ENCODE results near the gene TTLL9. TPM values are rescaled to one million over a fixed set of nuclear protein-coding genes. Genes with fewer than 3 reads are reported as not detected.
"Not testable (repeated sequence)": the region's sequence is repeated elsewhere in the genome, so short reads cannot be mapped to it uniquely, and the experiment has no call there.

Gene TTLL9
- total RNA-seq, 1 donor from 2014 or later = 3.4 TPM

- Mint-ChIP-seq H3K4me3 (no peak overlapping the region), H3K27ac (no peak overlapping the region), H3K4me1 (ENCODE audit: unreplicated experiment) (peaks cover 6% of the 10 kb centered on the region), H3K27me3 (peaks cover 6% of the 10 kb centered on the region), H3K36me3 (no peaks in the 10 kb centered on the region), H3K9me3 (no peaks in the 10 kb centered on the region)
- DNase-seq (ENCODE audit: extremely low spot score, unreplicated experiment) = no peak
- TF ChIP-seq, protein P1, sequence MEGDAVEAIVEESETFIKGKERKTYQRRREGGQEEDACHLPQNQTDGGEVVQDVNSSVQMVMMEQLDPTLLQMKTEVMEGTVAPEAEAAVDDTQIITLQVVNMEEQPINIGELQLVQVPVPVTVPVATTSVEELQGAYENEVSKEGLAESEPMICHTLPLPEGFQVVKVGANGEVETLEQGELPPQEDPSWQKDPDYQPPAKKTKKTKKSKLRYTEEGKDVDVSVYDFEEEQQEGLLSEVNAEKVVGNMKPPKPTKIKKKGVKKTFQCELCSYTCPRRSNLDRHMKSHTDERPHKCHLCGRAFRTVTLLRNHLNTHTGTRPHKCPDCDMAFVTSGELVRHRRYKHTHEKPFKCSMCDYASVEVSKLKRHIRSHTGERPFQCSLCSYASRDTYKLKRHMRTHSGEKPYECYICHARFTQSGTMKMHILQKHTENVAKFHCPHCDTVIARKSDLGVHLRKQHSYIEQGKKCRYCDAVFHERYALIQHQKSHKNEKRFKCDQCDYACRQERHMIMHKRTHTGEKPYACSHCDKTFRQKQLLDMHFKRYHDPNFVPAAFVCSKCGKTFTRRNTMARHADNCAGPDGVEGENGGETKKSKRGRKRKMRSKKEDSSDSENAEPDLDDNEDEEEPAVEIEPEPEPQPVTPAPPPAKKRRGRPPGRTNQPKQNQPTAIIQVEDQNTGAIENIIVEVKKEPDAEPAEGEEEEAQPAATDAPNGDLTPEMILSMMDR (conservative IDR thresholded peaks at IDR 0.05) = no peak
Measured at GRCh38 chr20:31824125-31824485, 46.3 kb upstream of the TTLL9 start.

- no peak overlapping the region for H3K4me3 Mint-ChIP-seq
- TF ChIP-seq, protein P1 (conservative IDR thresholded peaks at IDR 0.05) = no peak
- peaks cover 6% of the 10 kb centered on the region for H3K27me3 Mint-ChIP-seq
- no peak for DNase-seq (ENCODE audit: extremely low spot score, unreplicated experiment)
- H3K4me1 Mint-ChIP-seq (ENCODE audit: unreplicated experiment) = peaks cover 6% of the 10 kb centered on the region
- no peak overlapping the region for H3K27ac Mint-ChIP-seq
- H3K36me3 Mint-ChIP-seq = no peaks in the 10 kb centered on the region
- H3K9me3 Mint-ChIP-seq = no peaks in the 10 kb centered on the region
Measured at GRCh38 chr20:31824554-31825313, 45.7 kb upstream of the TTLL9 start.

GRCh38 chr20:31826074-31826473, 44.4 kb upstream of the TTLL9 start:
- no peak for DNase-seq (ENCODE audit: extremely low spot score, unreplicated experiment)
- Mint-ChIP-seq H3K36me3 (no peaks in the 10 kb centered on the region), H3K27me3 (peaks cover 6% of the 10 kb centered on the region), H3K4me3 (no peak overlapping the region), H3K9me3 (no peaks in the 10 kb centered on the region), H3K27ac (no peak overlapping the region), H3K4me1 (ENCODE audit: unreplicated experiment) (peaks cover 6% of the 10 kb centered on the region)
- TF ChIP-seq, protein P1 (conservative IDR thresholded peaks at IDR 0.05) = no peak

DNA sequence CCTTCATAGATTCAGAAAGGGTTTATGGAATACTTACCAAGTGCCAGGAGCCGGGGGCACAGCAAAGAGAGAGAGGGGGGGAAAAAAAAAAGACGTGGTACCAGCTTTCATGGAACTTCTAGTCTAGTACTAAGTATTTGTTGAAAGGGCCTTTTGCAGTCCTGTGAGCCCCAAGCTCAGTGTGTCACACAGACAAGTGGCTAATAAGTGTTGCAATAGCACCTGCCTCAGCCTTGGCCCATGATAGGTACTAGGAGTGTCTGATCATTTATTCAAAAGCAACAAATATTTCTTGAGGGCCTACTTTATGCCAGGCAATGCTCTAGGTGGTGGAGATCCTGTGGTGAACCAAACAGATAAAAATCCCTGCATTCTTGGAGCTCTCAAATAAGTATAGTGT, 43.4 kb upstream of the TTLL9 start:
- Mint-ChIP-seq H3K36me3 (no peaks in the 10 kb centered on the region), H3K4me1 (ENCODE audit: unreplicated experiment) (peaks cover 6% of the 10 kb centered on the region), H3K27ac (no peak overlapping the region), H3K9me3 (no peaks in the 10 kb centered on the region), H3K27me3 (peaks cover 3% of the 10 kb centered on the region), H3K4me3 (no peak overlapping the region)
- DNase-seq (ENCODE audit: extremely low spot score, unreplicated experiment) = no peak
- TF ChIP-seq, protein P1 (conservative IDR thresholded peaks at IDR 0.05) = no peak

- not testable (repeated sequence) for H3K27me3 Mint-ChIP-seq; H3K4me1 Mint-ChIP-seq (ENCODE audit: unreplicated experiment); H3K9me3 Mint-ChIP-seq; DNase-seq (ENCODE audit: extremely low spot score, unreplicated experiment); H3K4me3 Mint-ChIP-seq; H3K27ac Mint-ChIP-seq; H3K36me3 Mint-ChIP-seq
Measured at GRCh38 chr20:31828016-31828415, 42.4 kb upstream of the TTLL9 start.

GRCh38 chr20:31829731-31830130, 40.7 kb upstream of the TTLL9 start:
- TF ChIP-seq, protein P1 (conservative IDR thresholded peaks at IDR 0.05) = no peak
- Mint-ChIP-seq H3K27ac (no peak overlapping the region), H3K4me1 (ENCODE audit: unreplicated experiment) (peaks cover 8% of the 10 kb centered on the region), H3K9me3 (no peaks in the 10 kb centered on the region), H3K27me3 (no peaks in the 10 kb centered on the region), H3K4me3 (no peak overlapping the region), H3K36me3 (no peaks in the 10 kb centered on the region)
- DNase-seq (ENCODE audit: extremely low spot score, unreplicated experiment) = no peak
